CD4-positive, CD25-positive, alpha-beta regulatory T cell (primary cell): ENCODE data around the gene MEF2C. TPM values are rescaled to one million over a fixed set of nuclear protein-coding genes. Genes with fewer than 3 reads are reported as not detected.

Experiments used
- ATAC-seq, 2 donors: fragments of 150-1000 bp; cut with Tn5 transposase; one replicate each; pipeline ENCODE4 v1.10.0; 2021; ENCODE audit warnings: low read depth in 2 of 2, moderate number of reproducible peaks in 2 of 2, moderate library complexity in 1 of 2
- DNase-seq, 3 donors: peaks; one replicate each; pipeline versions ENCODE4 v3.0.0 to v3.0.0-alpha.2; 2012 to 2022; ENCODE audit warnings: mixed read lengths in 1 of 3
- H3K27ac ChIP-seq: one replicate; pipeline ENCODE4 v1.7.0; 2013; ENCODE audit warnings: mild to moderate bottlenecking, low read length; ENCODE audit not compliant: insufficient read depth, poor library complexity, severe bottlenecking
- H3K27me3 ChIP-seq: one replicate; pipeline ENCODE4 v1.7.0; 2013; ENCODE audit warnings: low read length; ENCODE audit not compliant: control insufficient read depth, insufficient read depth
- H3K36me3 ChIP-seq: one replicate; pipeline ENCODE4 v1.7.0; 2013; ENCODE audit warnings: mild to moderate bottlenecking, low read length, moderate library complexity; ENCODE audit not compliant: control insufficient read depth, insufficient read depth
- H3K4me1 ChIP-seq: 2 replicates; pipeline ENCODE4 v1.7.0; 2013; ENCODE audit warnings: mild to moderate bottlenecking, low read length; ENCODE audit not compliant: insufficient read depth, control insufficient read depth, poor library complexity, severe bottlenecking
- H3K4me3 ChIP-seq: one replicate; pipeline ENCODE4 v1.7.0; 2013; ENCODE audit warnings: low read depth, mild to moderate bottlenecking, low read length, moderate library complexity
- H3K9me3 ChIP-seq, 2 experiments: 1 replicate in 1 of 2; 2 replicates in 1 of 2; pipeline ENCODE4 v1.7.0; 2013; ENCODE audit warnings: low read length in 2 of 2, mild to moderate bottlenecking in 1 of 2, moderate library complexity in 1 of 2; ENCODE audit not compliant: control insufficient read depth in 2 of 2
- H3K27ac Mint-ChIP-seq, 3 donors: one replicate each; pipeline ENCODE4 v1.8.0; 2020 to 2022; ENCODE audit warnings: mild to moderate bottlenecking in 3 of 3, mixed read lengths in 3 of 3, moderate library complexity in 2 of 3
- H3K27me3 Mint-ChIP-seq: one replicate; pipeline ENCODE4 v1.8.0; 2022; ENCODE audit warnings: mild to moderate bottlenecking, mixed read lengths
- H3K36me3 Mint-ChIP-seq: one replicate; pipeline ENCODE4 v1.8.0; 2020; ENCODE audit warnings: mixed read lengths
- H3K4me1 Mint-ChIP-seq, 4 donors: one replicate each; pipeline ENCODE4 v1.8.0; 2020 to 2022; ENCODE audit warnings: mixed read lengths in 4 of 4, mild to moderate bottlenecking in 1 of 4
- H3K4me3 Mint-ChIP-seq, 4 donors: one replicate each; pipeline ENCODE4 v1.8.0; 2020 to 2022; ENCODE audit warnings: mild to moderate bottlenecking in 4 of 4, mixed read lengths in 4 of 4, moderate library complexity in 3 of 4
- H3K9me3 Mint-ChIP-seq, 7 donors: one replicate each; pipeline ENCODE4 v1.8.0; 2020 to 2022; ENCODE audit warnings: mixed read lengths in 7 of 7, mild to moderate bottlenecking in 3 of 7, moderate library complexity in 2 of 7
- polyA plus RNA-seq, 4 donors: library from polyadenylated mRNA; unstranded; fragments of 300-500 nt; fragmentation: Illumina TruSeq; gene quantifications; one replicate each; pipeline ENCODE4 v1.2.3, GENCODE V29; 2021
- total RNA-seq: library from RNA; stranded (reverse); gene quantifications from one replicate; pipeline ENCODE4 v1.2.3, GENCODE V29; 2022

The MEF2C gene
- total and polyA plus RNA-seq, 5 donors from 2014 or later = 0.38 to 1.7 (median 1.6) TPM; not detected in 2

DNA sequence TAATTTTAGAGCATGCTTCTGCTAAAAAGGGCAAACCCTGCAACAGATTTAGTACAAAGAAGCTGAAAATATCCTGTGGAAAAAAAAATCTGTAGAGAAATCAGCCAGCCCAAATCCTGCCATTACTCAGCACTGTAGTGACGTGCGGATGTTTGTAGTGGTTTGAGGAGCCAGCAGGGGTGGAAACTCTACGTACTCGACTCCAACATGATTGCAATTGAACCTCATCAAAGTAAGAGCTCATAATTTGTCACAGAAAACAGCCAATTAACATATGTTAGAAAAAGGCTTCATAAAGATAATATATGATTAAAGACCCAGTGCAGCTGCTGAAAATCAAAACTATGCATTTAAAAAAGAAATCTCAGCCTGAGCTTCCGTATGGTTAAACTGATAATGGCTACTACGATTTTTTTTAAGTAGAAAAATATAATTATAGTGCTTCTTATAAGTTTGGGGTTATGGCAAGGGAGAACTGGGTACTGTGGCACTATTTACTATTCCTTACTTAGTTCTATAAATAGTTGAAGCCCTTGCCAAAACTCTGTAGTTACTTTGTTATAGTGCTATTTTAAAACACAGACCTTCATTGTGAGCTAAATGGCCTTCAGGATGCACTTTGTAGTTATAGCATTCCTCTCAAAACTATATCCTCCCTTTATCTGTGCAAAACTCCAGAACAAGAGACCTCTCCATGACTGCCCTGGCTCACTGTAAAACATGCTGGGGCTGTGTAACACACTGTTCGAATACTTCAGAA lies 49.4 kb downstream of the MEF2C start:
- Mint-ChIP-seq H3K4me3 (peak overlapping the region in 1 of 4 donors; percentile 37), H3K9me3 (no peaks in the 10 kb centered on the region), H3K27ac (no peak overlapping the region), H3K4me1 (peaks cover 5 to 13% (median 11%) of the 10 kb centered on the region in 4 donors), H3K36me3 (no peaks in the 10 kb centered on the region), H3K27me3 (no peaks in the 10 kb centered on the region)
- Histone ChIP-seq H3K36me3 (no peaks in the 10 kb centered on the region), H3K9me3 (no peaks in the 10 kb centered on the region), H3K4me1 (no peaks in the 10 kb centered on the region), H3K27me3 (peaks cover 2% of the 10 kb centered on the region), H3K4me3 (no peak overlapping the region), H3K27ac (no peak overlapping the region)
- DNase-seq = peak in 2 of 3 donors; percentile 17 to 20
- no peak for ATAC-seq

DNA sequence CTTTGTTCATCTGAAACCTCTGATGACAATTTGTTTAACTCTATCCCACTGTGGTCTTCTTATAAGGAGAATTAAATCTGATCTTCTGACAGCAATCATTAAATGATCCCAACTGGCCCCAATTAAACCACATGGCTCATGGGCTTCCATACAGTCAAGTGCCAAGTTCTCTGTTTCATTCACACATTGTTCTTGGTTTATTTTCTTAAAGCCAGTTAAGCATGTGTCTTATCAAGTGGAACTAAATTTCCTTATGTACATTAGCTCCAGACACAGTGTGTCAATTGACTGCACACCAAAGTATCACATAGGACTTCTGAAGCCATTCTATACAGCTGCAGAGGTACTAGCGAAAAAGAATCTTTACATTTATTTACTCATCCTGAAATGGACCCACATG lies 51.2 kb downstream of the MEF2C start:
- Mint-ChIP-seq H3K36me3 (no peaks in the 10 kb centered on the region), H3K27me3 (no peaks in the 10 kb centered on the region), H3K4me3 (no peak overlapping the region), H3K27ac (no peak overlapping the region), H3K4me1 (peaks cover 5 to 27% (median 19%) of the 10 kb centered on the region in 4 donors), H3K9me3 (no peaks in the 10 kb centered on the region)
- Histone ChIP-seq H3K4me1 (peaks cover 4% of the 10 kb centered on the region), H3K27me3 (peaks cover 2% of the 10 kb centered on the region), H3K4me3 (no peak overlapping the region), H3K27ac (no peak overlapping the region), H3K9me3 (no peaks in the 10 kb centered on the region), H3K36me3 (no peaks in the 10 kb centered on the region)
- DNase-seq (no peak), ATAC-seq (no peak)

DNA sequence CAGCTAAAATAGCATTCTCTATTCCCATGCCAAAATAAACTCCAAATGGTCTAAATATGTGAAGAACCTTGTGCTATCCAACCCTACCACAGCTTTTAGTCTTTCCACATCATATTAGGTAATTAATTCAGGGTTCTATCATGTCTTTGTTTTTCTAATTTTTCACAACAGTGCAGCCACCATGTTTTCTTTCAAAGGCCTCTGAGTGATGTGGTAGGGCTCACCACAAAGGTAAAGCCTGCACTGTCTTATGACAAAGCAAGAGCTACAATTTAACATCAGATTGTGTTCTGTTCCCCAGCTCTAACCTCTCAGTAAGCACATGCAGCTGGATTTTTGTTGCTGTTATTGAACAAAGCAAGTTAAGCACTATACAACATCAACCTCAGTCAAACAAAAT lies 52.4 kb downstream of the MEF2C start:
- Histone ChIP-seq H3K4me3 (no peak overlapping the region), H3K27ac (no peak overlapping the region), H3K9me3 (no peaks in the 10 kb centered on the region), H3K4me1 (peaks cover 4% of the 10 kb centered on the region), H3K27me3 (peaks cover 2% of the 10 kb centered on the region), H3K36me3 (no peaks in the 10 kb centered on the region)
- no peaks in the 10 kb centered on the region for H3K9me3 Mint-ChIP-seq
- peaks cover 5 to 27% (median 17%) of the 10 kb centered on the region in 4 donors for H3K4me1 Mint-ChIP-seq
- no peak overlapping the region for H3K27ac Mint-ChIP-seq
- ATAC-seq (no peak), DNase-seq (no peak)
- no peaks in the 10 kb centered on the region for H3K36me3 Mint-ChIP-seq
- no peaks in the 10 kb centered on the region for H3K27me3 Mint-ChIP-seq
- H3K4me3 Mint-ChIP-seq = no peak overlapping the region

DNA sequence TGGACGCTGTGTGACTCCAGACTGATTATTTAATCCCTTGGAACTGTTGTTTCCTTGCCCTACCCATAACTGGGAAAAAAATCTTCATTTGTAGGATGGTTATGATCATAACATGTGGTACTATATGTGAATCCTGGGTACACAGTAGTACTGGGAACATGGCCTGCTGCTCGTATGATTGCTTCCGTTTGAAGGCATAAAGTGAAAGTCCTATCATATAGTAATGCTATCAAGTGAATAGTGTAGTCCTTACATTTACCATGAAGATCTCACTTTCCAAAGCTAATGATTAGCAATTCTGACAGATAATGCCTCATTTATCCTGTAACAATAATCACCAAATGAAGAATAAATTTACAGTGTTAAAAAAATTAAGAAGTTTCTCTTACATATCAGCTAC lies 53.2 kb downstream of the MEF2C start:
- H3K4me3 ChIP-seq = no peak overlapping the region
- H3K4me1 Mint-ChIP-seq = peaks cover 5 to 27% (median 17%) of the 10 kb centered on the region in 4 donors

DNA sequence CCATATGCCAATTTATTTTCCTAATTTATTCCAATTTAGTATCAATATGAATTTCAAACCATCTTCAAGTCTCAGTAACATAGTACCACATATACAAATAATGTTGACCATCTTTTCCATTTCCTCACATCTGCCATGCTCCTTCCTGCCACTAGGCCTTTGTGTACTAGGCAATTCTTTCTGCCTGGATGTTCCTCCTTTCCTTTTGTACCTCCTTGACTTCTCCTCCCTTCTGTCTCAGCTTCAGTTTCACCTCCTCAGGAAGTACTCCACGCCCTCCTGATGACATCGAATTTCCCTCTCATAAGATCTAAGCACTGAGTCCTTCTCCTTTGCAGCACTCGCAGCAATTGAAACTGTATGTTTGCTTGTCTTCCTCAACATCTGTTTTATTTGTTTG lies 53.9 kb downstream of the MEF2C start:
- Histone ChIP-seq H3K9me3 (no peaks in the 10 kb centered on the region), H3K27me3 (peaks cover 2% of the 10 kb centered on the region), H3K36me3 (no peaks in the 10 kb centered on the region), H3K27ac (no peak overlapping the region), H3K4me3 (no peak overlapping the region), H3K4me1 (peaks cover 4% of the 10 kb centered on the region)
- Mint-ChIP-seq H3K27ac (peak overlapping the region in 1 of 3 donors; percentile 79), H3K27me3 (no peaks in the 10 kb centered on the region), H3K36me3 (no peaks in the 10 kb centered on the region), H3K4me1 (peaks cover 5 to 26% (median 17%) of the 10 kb centered on the region in 4 donors), H3K4me3 (peak overlapping the region in 1 of 4 donors; percentile 13), H3K9me3 (no peaks in the 10 kb centered on the region)
- DNase-seq (no peak), ATAC-seq (no peak)

More for the DNA sequence above, 53.2 kb downstream of the MEF2C start:
- no peaks in the 10 kb centered on the region for H3K27me3 Mint-ChIP-seq
- no peaks in the 10 kb centered on the region for H3K36me3 ChIP-seq
- DNase-seq = no peak
- peaks cover 2% of the 10 kb centered on the region for H3K27me3 ChIP-seq
- H3K27ac ChIP-seq = no peak overlapping the region
- no peaks in the 10 kb centered on the region for H3K36me3 Mint-ChIP-seq
- H3K4me1 ChIP-seq = peaks cover 4% of the 10 kb centered on the region
- H3K27ac Mint-ChIP-seq = no peak overlapping the region
- H3K9me3 ChIP-seq = no peaks in the 10 kb centered on the region
- no peak for ATAC-seq
- no peaks in the 10 kb centered on the region for H3K9me3 Mint-ChIP-seq
- H3K4me3 Mint-ChIP-seq = no peak overlapping the region

DNA sequence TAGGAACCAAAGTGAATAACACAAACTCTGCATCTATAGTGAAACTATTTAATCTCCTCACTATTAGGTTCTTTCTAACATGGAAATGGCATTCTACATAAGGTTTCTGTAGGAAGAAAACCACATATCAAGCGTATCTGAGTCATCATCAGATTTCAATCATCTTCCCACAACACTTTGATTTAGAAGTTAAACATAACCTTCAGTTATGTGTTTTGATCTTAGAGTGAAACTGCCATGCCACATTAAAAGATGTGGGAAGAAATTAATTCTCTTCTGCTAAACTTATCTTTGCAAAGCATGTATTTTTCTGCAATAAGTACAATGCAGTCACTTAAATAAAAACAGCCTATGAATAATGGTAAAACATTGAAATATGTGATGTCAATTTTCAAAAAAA lies 55.0 kb downstream of the MEF2C start:
- no peaks in the 10 kb centered on the region for H3K36me3 ChIP-seq
- DNase-seq (no peak), ATAC-seq (no peak)
- Mint-ChIP-seq H3K4me1 (peaks cover 5 to 22% (median 15%) of the 10 kb centered on the region in 4 donors), H3K4me3 (no peak overlapping the region), H3K36me3 (no peaks in the 10 kb centered on the region), H3K9me3 (no peaks in the 10 kb centered on the region), H3K27me3 (no peaks in the 10 kb centered on the region), H3K27ac (peak overlapping the region in 1 of 3 donors; percentile 11)
- H3K4me1 ChIP-seq = peaks cover 4% of the 10 kb centered on the region
- no peak overlapping the region for H3K4me3 ChIP-seq
- H3K9me3 ChIP-seq = no peaks in the 10 kb centered on the region
- peaks cover 2% of the 10 kb centered on the region for H3K27me3 ChIP-seq
- H3K27ac ChIP-seq = no peak overlapping the region

DNA sequence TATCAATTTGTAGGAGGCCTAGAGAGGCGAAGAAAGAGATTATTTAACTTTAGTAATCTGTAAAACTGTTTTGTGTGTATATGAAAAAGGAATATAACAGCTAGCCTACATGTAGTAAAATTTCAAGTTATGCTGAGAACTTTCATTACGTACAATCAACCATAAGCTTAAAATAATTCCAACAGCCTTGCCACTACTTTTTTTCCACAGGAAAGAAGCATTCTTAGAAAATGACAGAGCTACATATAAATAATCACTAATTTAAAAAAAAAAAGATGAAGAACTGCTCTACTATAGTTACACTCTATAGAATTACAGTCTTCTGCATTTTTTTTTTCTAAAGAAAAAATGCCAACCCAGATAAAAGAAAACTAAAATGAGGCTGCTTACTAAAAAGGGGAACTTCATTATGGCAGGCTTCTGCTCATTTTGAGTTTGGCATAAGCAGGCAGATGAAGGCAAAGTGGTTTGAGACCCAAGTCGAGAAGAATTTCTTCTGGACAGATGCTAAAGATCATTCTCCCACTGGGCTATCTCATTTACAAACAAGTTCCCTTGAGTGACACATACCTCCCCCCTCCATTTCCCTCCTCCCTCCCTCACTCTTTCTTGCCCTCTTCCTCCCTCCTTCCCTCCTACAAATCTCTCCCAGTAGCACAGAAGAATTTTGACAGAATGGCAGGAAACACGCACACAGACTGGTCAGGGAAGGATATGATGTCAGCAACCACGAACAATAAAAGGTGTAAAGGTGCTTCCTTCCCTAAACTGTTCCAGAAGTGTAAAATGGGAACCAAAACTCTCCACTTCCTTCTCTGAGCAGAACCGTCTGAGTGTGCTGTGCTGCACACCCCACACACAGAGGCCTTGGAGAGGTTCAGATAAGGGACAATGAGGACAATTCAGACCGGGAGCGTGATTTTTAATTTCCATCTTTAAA lies 56.1 kb downstream of the MEF2C start:
- Mint-ChIP-seq H3K4me3 (peak overlapping the region in 1 of 4 donors; percentile 68), H3K4me1 (peaks cover 5 to 22% (median 15%) of the 10 kb centered on the region in 4 donors), H3K36me3 (no peaks in the 10 kb centered on the region), H3K27me3 (no peaks in the 10 kb centered on the region), H3K9me3 (no peaks in the 10 kb centered on the region), H3K27ac (peak overlapping the region; percentile 11 to 65 (median 50))
- H3K36me3 ChIP-seq = no peaks in the 10 kb centered on the region
- no peaks in the 10 kb centered on the region for H3K27me3 ChIP-seq
- no peaks in the 10 kb centered on the region for H3K9me3 ChIP-seq
- peaks cover 4% of the 10 kb centered on the region for H3K4me1 ChIP-seq
- no peak overlapping the region for H3K4me3 ChIP-seq
- no peak overlapping the region for H3K27ac ChIP-seq
- DNase-seq = no peak
- ATAC-seq = peak; percentile 49 to 69
